ES-I3 (cell line): Measurements from ENCODE around the gene CLEC4D.
"Not testable (repeated sequence)": the region's sequence is repeated elsewhere in the genome, so short reads cannot be mapped to it uniquely, and the experiment has no call there.

ENCODE experiments used
- H3K36me3 ChIP-seq: 2 replicates; pipeline ENCODE4 v1.6.1; 2013; ENCODE audit warnings: mild to moderate bottlenecking, low read length, control low read depth, moderate library complexity; ENCODE audit not compliant: insufficient read depth
- H3K4me1 ChIP-seq: 2 replicates; pipeline ENCODE4 v1.6.1; 2013; ENCODE audit warnings: mild to moderate bottlenecking, control low read depth, low read length; ENCODE audit not compliant: insufficient read depth
- H3K9ac ChIP-seq: 2 replicates; pipeline ENCODE4 v1.6.1; 2013; ENCODE audit warnings: low read depth, mild to moderate bottlenecking, low read length, moderate library complexity
- H3K9me3 ChIP-seq: 2 replicates; pipeline ENCODE4 v1.6.1; 2013; ENCODE audit warnings: mild to moderate bottlenecking, low read length, moderate library complexity; ENCODE audit not compliant: control insufficient read depth, insufficient read depth

The CLEC4D gene

GRCh38 chr12:8513256-8513655 is at the start of gene CLEC4D:
Gene CLEC4D (plus strand): TSS chr12:8513503. CDS start chr12:8513733, 230 bp downstream.
- Histone ChIP-seq H3K4me1 (peaks cover 14% of the 10 kb centered on the region), H3K9me3 (no peaks in the 10 kb centered on the region), H3K36me3 (no peaks in the 10 kb centered on the region), H3K9ac (no peak within 1 kb of the TSS)

GRCh38 chr12:8465301-8465996 is 47.9 kb upstream of the CLEC4D start:
- H3K9ac ChIP-seq, result no peak overlapping the region
- peaks cover 14% of the 10 kb centered on the region for H3K9me3 ChIP-seq
- H3K36me3 ChIP-seq, result no peaks in the 10 kb centered on the region
- H3K4me1 ChIP-seq, result peaks cover 24% of the 10 kb centered on the region

- Histone ChIP-seq H3K4me1 (peaks cover 18% of the 10 kb centered on the region), H3K9ac (no peak overlapping the region), H3K36me3 (no peaks in the 10 kb centered on the region), H3K9me3 (peaks cover 14% of the 10 kb centered on the region)
Observed at GRCh38 chr12:8466241-8466640, 47.1 kb upstream of the CLEC4D start.

- Histone ChIP-seq H3K36me3 (no peaks in the 10 kb centered on the region), H3K9ac (no peak overlapping the region), H3K9me3 (peaks cover 14% of the 10 kb centered on the region), H3K4me1 (peaks cover 11% of the 10 kb centered on the region; the same call in 1 of the 2 replicates)
Observed at GRCh38 chr12:8471090-8471489, 42.2 kb upstream of the CLEC4D start.

GRCh38 chr12:8475508-8476203 is 37.6 kb upstream of the CLEC4D start:
- Histone ChIP-seq H3K4me1 (peaks cover 11% of the 10 kb centered on the region; the same call in 1 of the 2 replicates), H3K9me3 (no peaks in the 10 kb centered on the region), H3K36me3 (no peaks in the 10 kb centered on the region), H3K9ac (no peak overlapping the region)

GRCh38 chr12:8482571-8483061 is 30.7 kb upstream of the CLEC4D start:
- Histone ChIP-seq H3K9ac (no peak overlapping the region), H3K9me3 (no peaks in the 10 kb centered on the region)

GRCh38 chr12:8483079-8483478 is 30.2 kb upstream of the CLEC4D start:
- no peaks in the 10 kb centered on the region for H3K36me3 ChIP-seq
- no peaks in the 10 kb centered on the region for H3K9me3 ChIP-seq
- no peak overlapping the region for H3K9ac ChIP-seq
- H3K4me1 ChIP-seq, result peaks cover 13% of the 10 kb centered on the region

More at GRCh38 chr12:8482571-8483061, 30.7 kb upstream of the CLEC4D start:
- Histone ChIP-seq H3K36me3 (no peaks in the 10 kb centered on the region), H3K4me1 (peaks cover 13% of the 10 kb centered on the region)

GRCh38 chr12:8491646-8492530 is 21.4 kb upstream of the CLEC4D start:
- no peak overlapping the region for H3K9ac ChIP-seq
- H3K36me3 ChIP-seq, result no peaks in the 10 kb centered on the region
- H3K4me1 ChIP-seq, result peaks cover 7% of the 10 kb centered on the region; the same call in 1 of the 2 replicates
- H3K9me3 ChIP-seq, result peaks cover 5% of the 10 kb centered on the region; the same call in 1 of the 2 replicates

- Histone ChIP-seq H3K9ac (no peak overlapping the region), H3K4me1 (peaks cover 7% of the 10 kb centered on the region; the same call in 1 of the 2 replicates), H3K9me3 (peaks cover 5% of the 10 kb centered on the region; the same call in 1 of the 2 replicates), H3K36me3 (no peaks in the 10 kb centered on the region)
Observed at GRCh38 chr12:8493084-8493483, 20.2 kb upstream of the CLEC4D start.

- H3K4me1 ChIP-seq, result peaks cover 14% of the 10 kb centered on the region
- not testable (repeated sequence) for H3K9ac ChIP-seq, H3K9me3 ChIP-seq, H3K36me3 ChIP-seq
Observed at GRCh38 chr12:8495671-8496070, 17.6 kb upstream of the CLEC4D start.

- not testable (repeated sequence) for H3K9ac ChIP-seq, H3K36me3 ChIP-seq, H3K9me3 ChIP-seq
- peaks cover 14% of the 10 kb centered on the region for H3K4me1 ChIP-seq
Observed at GRCh38 chr12:8496074-8496473, 17.2 kb upstream of the CLEC4D start.

GRCh38 chr12:8499616-8500015 is 13.7 kb upstream of the CLEC4D start:
- Histone ChIP-seq H3K4me1 (peaks cover 14% of the 10 kb centered on the region), H3K9me3 (no peaks in the 10 kb centered on the region), H3K9ac (no peak overlapping the region), H3K36me3 (no peaks in the 10 kb centered on the region)

GRCh38 chr12:8501720-8502119 is 11.6 kb upstream of the CLEC4D start:
- H3K4me1 ChIP-seq, result peaks cover 8% of the 10 kb centered on the region
- H3K9ac ChIP-seq, result no peak overlapping the region
- no peaks in the 10 kb centered on the region for H3K9me3 ChIP-seq
- no peaks in the 10 kb centered on the region for H3K36me3 ChIP-seq

GRCh38 chr12:8504351-8504750 is 9.0 kb upstream of the CLEC4D start:
- H3K4me1 ChIP-seq, result peaks cover 22% of the 10 kb centered on the region
- no peaks in the 10 kb centered on the region for H3K36me3 ChIP-seq
- no peaks in the 10 kb centered on the region for H3K9me3 ChIP-seq
- H3K9ac ChIP-seq, result no peak overlapping the region
